ENCODE results near the gene ANKRD60. TPM values are rescaled to one million over a fixed set of nuclear protein-coding genes. Genes with fewer than 3 reads are reported as not detected.

ANKRD60 gene
- total RNA-seq, 1 experiment from 2014 or later, result not detected

DNA sequence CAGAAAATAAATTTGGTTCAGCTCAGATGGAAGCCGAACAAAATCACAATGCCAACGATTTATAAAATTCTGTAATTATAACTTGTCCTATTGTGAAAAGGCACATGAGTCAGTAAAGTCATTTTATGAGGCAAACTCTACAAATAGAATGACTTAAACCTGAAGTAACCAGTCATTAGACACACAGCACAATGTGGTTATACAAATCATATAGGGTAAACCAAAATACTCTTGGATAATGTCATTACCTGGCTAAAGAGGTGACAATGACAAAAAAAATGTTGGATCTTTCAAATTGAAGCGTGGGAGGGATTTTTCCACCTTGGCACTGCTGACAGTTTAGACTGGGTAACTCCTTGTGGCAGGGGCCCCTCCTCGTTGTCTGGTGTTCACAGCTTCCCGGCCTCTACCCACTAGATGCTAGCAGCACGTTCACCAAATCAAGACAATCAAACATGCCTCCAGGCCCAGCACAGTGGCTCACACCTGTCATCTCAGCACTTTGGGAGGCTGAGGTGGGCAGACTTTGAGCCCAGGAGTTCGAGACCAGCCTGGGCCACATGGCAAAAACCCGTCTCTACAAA lies 5.0 kb downstream of the ANKRD60 start:
- Histone ChIP-seq H2BK12ac (ENCODE audit: insufficient read length, low read depth, low read length) (no peak overlapping the region), H3K27me3 (ENCODE audit: insufficient read depth, low read length) (peaks cover 8% of the 10 kb centered on the region; the same call in 1 of the 2 replicates), H2BK120ac (ENCODE audit: low read depth, low read length, poor library complexity, severe bottlenecking) (no peak overlapping the region), H3K4me1 (ENCODE audit: insufficient read depth, low read length) (no peaks in the 10 kb centered on the region), H3K4ac (ENCODE audit: low read depth, low read length) (no peak overlapping the region), H2BK15ac (ENCODE audit: low read depth, low read length) (no peak overlapping the region), H2AFZ (ENCODE audit: low read length) (no peak overlapping the region), H3K4me2 (ENCODE audit: insufficient read depth, insufficient read length, low read length) (no peak overlapping the region), H3K79me1 (ENCODE audit: insufficient read depth, low read depth, low read length, poor library complexity, severe bottlenecking) (no peaks in the 10 kb centered on the region), H3K79me2 (ENCODE audit: insufficient read depth, low read length) (no peaks in the 10 kb centered on the region), H3K23ac (ENCODE audit: insufficient read length, low read depth, low read length) (no peak overlapping the region), H3K23me2 (ENCODE audit: insufficient read length, low read depth, low read length, poor library complexity, severe bottlenecking) (peaks cover 5% of the 10 kb centered on the region), H2BK5ac (ENCODE audit: insufficient read length, low read length) (no peak overlapping the region), H3K9me3 (ENCODE audit: control insufficient read depth, low read depth, low read length) (no peaks in the 10 kb centered on the region), H4K8ac (replicated peaks; ENCODE audit: insufficient read length, low read depth, low read length) (no peak overlapping the region), H2BK20ac (ENCODE audit: low read depth, low read length, poor library complexity, severe bottlenecking) (no peak overlapping the region), H4K91ac (ENCODE audit: insufficient read length, low read depth, low read length) (no peak overlapping the region), H3T11ph (ENCODE audit: low read length) (no peak overlapping the region), H2AK5ac (ENCODE audit: insufficient read length, low read length) (no peak overlapping the region), H3K56ac (ENCODE audit: insufficient read length, low read depth, low read length) (no peak overlapping the region), H4K5ac (ENCODE audit: insufficient read length, low read depth, low read length) (no peak overlapping the region), H4K20me1 (ENCODE audit: control insufficient read depth, insufficient read depth, insufficient read length) (no peaks in the 10 kb centered on the region), H3K14ac (ENCODE audit: insufficient read depth, low read length) (no peak overlapping the region), H3K18ac (ENCODE audit: insufficient read length, low read depth, low read length) (no peak overlapping the region), H3K27ac (ENCODE audit: insufficient read length, low read depth, low read length) (no peak overlapping the region), H3K9ac (ENCODE audit: extremely low read depth, insufficient read length, low read length) (no peak overlapping the region)
- peaks cover 10 to 20% (median 16%) of the 10 kb centered on the region in 3 experiments for H3K36me3 Mint-ChIP-seq (ENCODE audit: insufficient read depth in 1 of 3, low read depth in 3 of 3)
- no CpG with 5 or more reads among the region's 8 CpGs for WGBS (ENCODE audit: extremely low coverage, insufficient read length, low lambda C conversion rate)
- H3K27ac Mint-ChIP-seq, result no peak overlapping the region
- no peak for DNase-seq
- peaks cover 2 to 3% of the 10 kb centered on the region in 2 experiments; a peak in 1 of 4 replicates for H3K4me1 Mint-ChIP-seq
- TF ChIP-seq, protein P1, sequence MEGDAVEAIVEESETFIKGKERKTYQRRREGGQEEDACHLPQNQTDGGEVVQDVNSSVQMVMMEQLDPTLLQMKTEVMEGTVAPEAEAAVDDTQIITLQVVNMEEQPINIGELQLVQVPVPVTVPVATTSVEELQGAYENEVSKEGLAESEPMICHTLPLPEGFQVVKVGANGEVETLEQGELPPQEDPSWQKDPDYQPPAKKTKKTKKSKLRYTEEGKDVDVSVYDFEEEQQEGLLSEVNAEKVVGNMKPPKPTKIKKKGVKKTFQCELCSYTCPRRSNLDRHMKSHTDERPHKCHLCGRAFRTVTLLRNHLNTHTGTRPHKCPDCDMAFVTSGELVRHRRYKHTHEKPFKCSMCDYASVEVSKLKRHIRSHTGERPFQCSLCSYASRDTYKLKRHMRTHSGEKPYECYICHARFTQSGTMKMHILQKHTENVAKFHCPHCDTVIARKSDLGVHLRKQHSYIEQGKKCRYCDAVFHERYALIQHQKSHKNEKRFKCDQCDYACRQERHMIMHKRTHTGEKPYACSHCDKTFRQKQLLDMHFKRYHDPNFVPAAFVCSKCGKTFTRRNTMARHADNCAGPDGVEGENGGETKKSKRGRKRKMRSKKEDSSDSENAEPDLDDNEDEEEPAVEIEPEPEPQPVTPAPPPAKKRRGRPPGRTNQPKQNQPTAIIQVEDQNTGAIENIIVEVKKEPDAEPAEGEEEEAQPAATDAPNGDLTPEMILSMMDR (conservative IDR thresholded peaks at IDR 0.05), result no peak
- no peak overlapping the region for H3K4me3 Mint-ChIP-seq
- H3K27me3 Mint-ChIP-seq (ENCODE audit: low read depth), result peaks cover 54% of the 10 kb centered on the region
- peaks cover 16 to 19% of the 10 kb centered on the region in 2 experiments for H3K9me3 Mint-ChIP-seq
